Bronchial epithelial cell (primary cell): ENCODE data around the gene PSME3. TPM values are rescaled to one million over a fixed set of nuclear protein-coding genes. Genes with fewer than 3 reads are reported as not detected.

Experiments
- DNase-seq: peaks from one replicate; pipeline ENCODE4 v3.0.0-alpha.2; 2010; ENCODE audit warnings: low read depth
- FAIRE-seq: peaks from 2 replicates; lab custom pipeline; 2011; peaks lifted over from hg19 to GRCh38; lab: Jason Lieb, UNC
- H3K27me3 ChIP-seq: 2 replicates; pipeline ENCODE4 v1.5.1; 2011; ENCODE audit warnings: low read length; ENCODE audit not compliant: control insufficient read depth, insufficient read depth
- H3K36me3 ChIP-seq: 2 replicates; pipeline ENCODE4 v1.5.1; 2011; ENCODE audit warnings: low read length; ENCODE audit not compliant: control insufficient read depth, insufficient read depth
- H3K4me3 ChIP-seq: 2 replicates; pipeline ENCODE4 v1.5.1; 2011; ENCODE audit warnings: mild to moderate bottlenecking, low read depth, low read length, control low read depth
- CTCF ChIP-seq: IDR thresholded peaks from 2 replicates; pipeline ENCODE4 v1.5.1; 2011; ENCODE audit warnings: mild to moderate bottlenecking, moderate library complexity, low read length, control low read depth, inconsistent platforms; ENCODE audit not compliant: insufficient read depth, severe bottlenecking
- total RNA-seq: library from RNA; depleted of rRNA; stranded (reverse); fragments of >200 nt; gene quantifications from 2 replicates; pipeline ENCODE4 v1.2.1, GENCODE V29; 2014

Gene PSME3
- total RNA-seq, 1 donor from 2014 or later, result 57.7 TPM

GRCh38 chr17:42797067-42798007 is 35.9 kb upstream of the PSME3 start:
- no peak for FAIRE-seq
- H3K27me3 ChIP-seq, result no peaks in the 10 kb centered on the region

GRCh38 chr17:42798011-42798382 is 35.2 kb upstream of the PSME3 start:
- no peak for TF ChIP-seq CTCF
- Histone ChIP-seq H3K27me3 (no peaks in the 10 kb centered on the region), H3K4me3 (peak overlapping the region; percentile 76), H3K36me3 (peaks cover 4% of the 10 kb centered on the region)
- no peak for FAIRE-seq
- DNase-seq, result no peak

More at GRCh38 chr17:42797067-42798007, 35.9 kb upstream of the PSME3 start:
- Histone ChIP-seq H3K36me3 (peaks cover 4% of the 10 kb centered on the region), H3K4me3 (peak overlapping the region; percentile 76)
- TF ChIP-seq CTCF, result no peak
- peak; percentile 52 for DNase-seq

- H3K27me3 ChIP-seq, result no peaks in the 10 kb centered on the region
- peak; percentile 17 for TF ChIP-seq CTCF
- DNase-seq, result peak; percentile 67
- H3K36me3 ChIP-seq, result peaks cover 4% of the 10 kb centered on the region
- peak within 1 kb of the TSS; percentile 76 for H3K4me3 ChIP-seq
- FAIRE-seq, result no peak
Measured at GRCh38 chr17:42798383-42799380, 34.5 kb upstream of the PSME3 start, which contains the start of the genes CNTD1 and COA3. CNTD1 (plus strand) TSS chr17:42798861; CDS start chr17:42799068, 207 bp downstream. COA3 (minus strand) TSS chr17:42798704; CDS start chr17:42798681, 23 bp downstream.

GRCh38 chr17:42803074-42803883 is 29.9 kb upstream of the PSME3 start:
- no peak for TF ChIP-seq CTCF
- DNase-seq, result no peak
- Histone ChIP-seq H3K4me3 (no peak overlapping the region), H3K36me3 (no peaks in the 10 kb centered on the region), H3K27me3 (no peaks in the 10 kb centered on the region)
- FAIRE-seq, result no peak

GRCh38 chr17:42804918-42805367 is 28.3 kb upstream of the PSME3 start:
- Histone ChIP-seq H3K4me3 (no peak overlapping the region), H3K36me3 (no peaks in the 10 kb centered on the region), H3K27me3 (no peaks in the 10 kb centered on the region)
- no peak for TF ChIP-seq CTCF
- no peak for FAIRE-seq
- DNase-seq, result no peak
